Ovary (tissue), 9 donors: ENCODE results near the gene CEND1. TPM values are rescaled to one million over a fixed set of nuclear protein-coding genes. Genes with fewer than 3 reads are reported as not detected.

Experiments used
- DNase-seq, 5 donors: peaks; one replicate each; pipeline ENCODE4 v3.0.0-alpha.2; 2019 to 2020
- H3K27ac ChIP-seq, 2 donors: fragments of 200-600 bp; one replicate each; pipeline versions ENCODE4 v1.5.1 to v1.8.0; 2019 to 2022
- H3K27me3 ChIP-seq: fragments of 200-600 bp; one replicate; pipeline ENCODE4 v1.8.0; 2022
- H3K36me3 ChIP-seq: fragments of 200-600 bp; sonication (generic); one replicate; pipeline ENCODE4 v1.5.1; 2019
- H3K4me1 ChIP-seq: one replicate; pipeline ENCODE4 v1.8.1; 2013; ENCODE audit warnings: mild to moderate bottlenecking, moderate library complexity; ENCODE audit not compliant: insufficient read depth
- H3K4me3 ChIP-seq: fragments of 200-600 bp; sonication (generic); one replicate; pipeline ENCODE4 v1.5.1; 2017
- H3K9me3 ChIP-seq, 2 donors: fragments of 200-600 bp in 1 of 2; sonication (generic) in 1 of 2; one replicate each; pipeline versions ENCODE4 v1.5.1 to v1.8.1; 2013 to 2019; ENCODE audit warnings: mild to moderate bottlenecking in 1 of 2, moderate library complexity in 1 of 2
- CTCF ChIP-seq, 3 donors: fragments of 450-650 bp in 2 of 3; fragments of 200-600 bp in 1 of 3; IDR thresholded peaks; one replicate each; pipeline versions ENCODE4 v1.5.1 to v1.8.0; 2016 to 2022; ENCODE audit warnings: antibody characterized with exemption in 3 of 3, mild to moderate bottlenecking in 1 of 3
- EP300 ChIP-seq: sonication (generic); formaldehyde crosslinking; IDR thresholded peaks from one replicate; pipeline ENCODE4 v1.6.1; 2017; ENCODE audit warnings: antibody characterized with exemption
- POLR2A ChIP-seq: fragments of 450-650 bp; IDR thresholded peaks from one replicate; pipeline ENCODE4 v1.6.1; 2017; ENCODE audit warnings: antibody characterized with exemption, mild to moderate bottlenecking, moderate library complexity
- WGBS, 3 donors: extraction: QIAGEN DNeasy Blood & Tissue Kit in 1 of 3; methylation state at CpG; one replicate each; pipeline versions ENCODE4 v1.1.5 to v1.1.7; 2013 to 2017; 5-methylcytosine and 5-hydroxymethylcytosine counted together
- intact Hi-C, 4 donors: fragments of 100-400 bp; cut with DNase I; formaldehyde crosslinking; loops; one replicate each; pipeline versions ENCODE4 v1.11.0 to v1.15.1; 2022 to 2023
- polyA plus RNA-seq, 2 donors: library from polyadenylated mRNA; stranded (reverse); fragments of 200-250 nt in 1 of 2; fragments of 350-450 nt in 1 of 2; fragmentation: Illumina TruSeq in 1 of 2; extraction: RNeasy Lipid Tissue Mini Kit (QIAGEN cat#74804) in 1 of 2; gene quantifications; one replicate each; pipeline ENCODE4 v1.2.3, GENCODE V29; 2013 to 2014
- total RNA-seq, 7 donors: library from RNA; depleted of rRNA in 2 of 7; stranded (reverse); fragments of >200 nt in 2 of 7; fragmentation: NEBNext Ultra II Directional in 3 of 7; extraction: Animal tissue kit (Norgen Biotek cat#: 25700) in 3 of 7; gene quantifications; one replicate each; pipeline versions ENCODE4 v1.1.0 to v1.2.4, GENCODE V29; 2016 to 2023
- donor health status: DM: no; HTN: no; CAD: no; lungs with moderate emphysema.
- donor health status: DM: no; HTN: no; CAD: no.
- donor health status: Bipolar disorder and iron deficiency.
- donor health status: DM: yes; HTN: yes; CAD: no.
- donor health status: DM: no; HTN: no; CAD: no.
- donor health status: DM: yes; HTN: yes; CAD: no.

CEND1 gene
- total and polyA plus RNA-seq, 9 donors: 0.07 to 0.15 TPM; not detected in 7

DNA sequence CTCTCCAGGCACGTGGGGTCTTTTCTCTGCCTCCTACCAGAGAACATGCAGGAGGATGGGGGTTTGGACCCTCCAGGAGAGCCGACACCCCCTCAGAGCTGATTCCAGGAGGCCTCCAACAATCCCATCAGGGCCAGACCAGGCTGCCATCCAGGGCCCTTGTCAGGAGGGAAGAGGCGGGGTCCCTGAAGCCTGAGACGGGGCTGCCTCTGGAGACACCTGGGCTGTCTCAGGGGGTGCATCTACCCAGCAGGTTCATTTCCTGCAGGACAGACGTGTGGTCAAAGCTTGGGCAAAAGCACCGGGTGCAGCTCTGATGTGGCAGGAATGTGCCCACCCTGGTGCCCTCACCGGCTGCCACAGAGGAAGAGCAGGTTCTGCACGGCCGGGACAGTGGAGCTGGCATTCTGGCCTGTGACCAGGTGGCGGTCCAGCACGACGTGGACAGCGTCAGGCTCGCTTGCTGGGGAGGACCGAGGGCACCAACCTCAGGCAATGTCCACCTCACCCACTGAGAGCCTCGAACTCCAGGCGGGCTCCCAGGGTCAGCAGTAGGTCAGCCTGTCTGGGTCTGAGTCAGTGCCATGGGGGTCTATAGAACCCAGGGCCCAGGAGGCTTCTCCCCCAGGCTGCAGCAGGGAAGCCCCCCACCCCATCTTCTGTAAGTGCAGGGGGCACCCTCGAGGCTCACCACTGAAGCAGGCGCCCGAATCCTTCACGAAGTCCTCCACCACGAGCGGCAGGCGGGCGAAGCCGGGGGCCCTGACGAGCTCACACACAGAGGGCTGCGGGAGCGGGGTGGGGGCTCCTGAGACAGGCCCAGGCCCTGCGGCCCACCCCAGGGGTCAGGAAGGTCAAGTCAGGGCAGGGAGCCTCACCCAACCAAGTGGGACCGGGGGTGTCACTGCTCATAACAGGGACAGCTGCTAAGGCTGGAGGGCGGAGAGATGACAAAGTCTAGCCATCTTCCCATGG, 19.0 kb downstream of the CEND1 start:
- Histone ChIP-seq H3K36me3 (no peaks in the 10 kb centered on the region), H3K9me3 (no peaks in the 10 kb centered on the region), H3K4me3 (no peak overlapping the region), H3K27ac (no peak overlapping the region), H3K4me1 (peaks cover 3% of the 10 kb centered on the region), H3K27me3 (no peaks in the 10 kb centered on the region)
- intact Hi-C loops: no loop called here
- TF ChIP-seq EP300: no peak
- no peak for TF ChIP-seq POLR2A
- TF ChIP-seq CTCF (IDR thresholded peaks at IDR 0.05): no peak
- peak in 1 of 5 donors; percentile 24 for DNase-seq
- WGBS, 3 donors: 85 to 89% (median 88%) methylated on average over 32 of the region's 32 CpGs

GRCh38 chr11:769887-770641, 19.8 kb downstream of the CEND1 start:
- Histone ChIP-seq H3K27me3 (no peaks in the 10 kb centered on the region), H3K4me3 (no peak overlapping the region), H3K27ac (no peak overlapping the region), H3K9me3 (no peaks in the 10 kb centered on the region), H3K36me3 (no peaks in the 10 kb centered on the region), H3K4me1 (peaks cover 2% of the 10 kb centered on the region)
- WGBS, 3 donors: 84 to 88% (median 86%) methylated on average over 22 to 23 of the region's 23 CpGs
- TF ChIP-seq EP300 (no peak), CTCF (IDR thresholded peaks at IDR 0.05) (no peak), POLR2A (no peak)
- no peak for DNase-seq
- intact Hi-C loops: no loop called here

DNA sequence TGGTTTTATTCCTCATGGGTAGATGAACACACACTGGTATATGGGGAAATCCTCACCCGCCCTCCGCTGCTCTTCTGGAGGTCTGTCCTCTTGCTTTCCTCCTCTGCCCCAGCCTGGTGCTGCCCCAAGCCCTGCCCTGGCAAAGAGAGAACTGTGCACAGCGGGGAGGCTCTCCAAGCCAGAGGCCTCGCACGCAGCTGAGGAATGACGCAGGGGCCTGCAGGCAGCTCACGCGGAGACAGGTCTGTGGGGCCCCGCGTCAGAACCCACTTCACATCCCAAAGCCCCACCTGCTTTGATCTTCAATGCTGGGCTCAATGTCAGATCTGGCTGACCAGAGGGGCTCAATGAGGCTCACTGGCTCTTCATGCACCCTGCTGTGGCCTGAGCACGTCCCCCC, 22.7 kb downstream of the CEND1 start:
- Histone ChIP-seq H3K4me3 (no peak overlapping the region), H3K9me3 (no peaks in the 10 kb centered on the region), H3K36me3 (no peaks in the 10 kb centered on the region), H3K27ac (no peak overlapping the region), H3K4me1 (no peaks in the 10 kb centered on the region), H3K27me3 (no peaks in the 10 kb centered on the region)
- WGBS, 3 donors: 90 to 95% (median 91%) methylated on average over 11 of the region's 11 CpGs
- no peak for DNase-seq
- TF ChIP-seq EP300: no peak
- TF ChIP-seq CTCF (IDR thresholded peaks at IDR 0.05): no peak
- TF ChIP-seq POLR2A: no peak
- intact Hi-C loops: no loop called here

GRCh38 chr11:766936-767210, 23.0 kb downstream of the CEND1 start:
- no peak for DNase-seq
- Histone ChIP-seq H3K36me3 (no peaks in the 10 kb centered on the region), H3K4me1 (no peaks in the 10 kb centered on the region), H3K9me3 (no peaks in the 10 kb centered on the region), H3K4me3 (no peak overlapping the region), H3K27me3 (no peaks in the 10 kb centered on the region), H3K27ac (no peak overlapping the region)
- TF ChIP-seq EP300 (no peak), CTCF (IDR thresholded peaks at IDR 0.05) (no peak), POLR2A (no peak)
- 96 to 98% (median 96%) methylated on average over 2 of the region's 2 CpGs for WGBS, 3 donors
- intact Hi-C loops: no loop called here
